ENCODE data around the gene UBE2O.

The UBE2O gene

GRCh38 chr17:76467366-76467765, 14.4 kb upstream of the UBE2O start, which contains the start of gene AANAT:
AANAT (plus strand) TSS chr17:76467603; CDS start chr17:76468747, 1,144 bp downstream.
- DNase-seq = no peak

GRCh38 chr17:76466775-76467130, 13.8 kb upstream of the UBE2O start:
- no peak for DNase-seq

GRCh38 chr17:76462556-76463290, 9.8 kb upstream of the UBE2O start:
- no peak for DNase-seq

GRCh38 chr17:76461765-76462555, 9.0 kb upstream of the UBE2O start:
- DNase-seq = no peak

GRCh38 chr17:76459674-76460073, 6.7 kb upstream of the UBE2O start:
- DNase-seq = no peak

- DNase-seq = peak; percentile 44
Observed at GRCh38 chr17:76458580-76459490, 5.9 kb upstream of the UBE2O start.

- no peak for DNase-seq
Observed at GRCh38 chr17:76453431-76453743, 435 bp upstream of the UBE2O start.

GRCh38 chr17:76452127-76452659, 759 bp downstream of the UBE2O start:
- DNase-seq = no peak

GRCh38 chr17:76451506-76451905, 1.4 kb downstream of the UBE2O start:
- DNase-seq = no peak

- no peak for DNase-seq
Observed at GRCh38 chr17:76449126-76449525, 3.8 kb downstream of the UBE2O start.

GRCh38 chr17:76447931-76448652, 4.9 kb downstream of the UBE2O start:
- peak; percentile 25 for DNase-seq

GRCh38 chr17:76446449-76447231, 6.3 kb downstream of the UBE2O start:
- DNase-seq = peak; percentile 56

GRCh38 chr17:76445697-76446448, 7.1 kb downstream of the UBE2O start:
- DNase-seq = no peak

GRCh38 chr17:76444518-76445311, 8.2 kb downstream of the UBE2O start:
- DNase-seq = peak; percentile 34

GRCh38 chr17:76442341-76443338, 10.3 kb downstream of the UBE2O start:
- DNase-seq = no peak

- no peak for DNase-seq
Observed at GRCh38 chr17:76441686-76442340, 11.1 kb downstream of the UBE2O start.

- no peak for DNase-seq
Observed at GRCh38 chr17:76440751-76441362, 12.1 kb downstream of the UBE2O start.

All from fibroblast of skin of abdomen (primary cell).